Gastrocnemius medialis (tissue), 4 donors: Measurements from ENCODE around the gene PRX.

Source experiments
- CTCF ChIP-seq, 5 experiments: fragments of 450-650 bp in 3 of 5; fragments of 200-600 bp in 2 of 5; sonication (generic) in 2 of 5; IDR thresholded peaks in 4 of 5; conservative IDR thresholded peaks in 1 of 5; 1 replicate in 4 of 5; 2 replicates in 1 of 5; pipeline ENCODE4 v1.5.1; 2016 to 2019; ENCODE audit warnings: antibody characterized with exemption in 5 of 5, mild to moderate bottlenecking in 3 of 5, moderate library complexity in 3 of 5
- POLR2A ChIP-seq, 2 donors: fragments of 450-650 bp; IDR thresholded peaks; one replicate each; pipeline ENCODE4 v1.6.1; 2017; ENCODE audit warnings: antibody characterized with exemption in 2 of 2, mild to moderate bottlenecking in 2 of 2, moderate library complexity in 2 of 2

GRCh38 chr19:40417643-40417981 is 4.4 kb upstream of the PRX start:
- no peak for TF ChIP-seq POLR2A (IDR thresholded peaks at IDR 0.05)
- TF ChIP-seq CTCF (IDR thresholded peaks at IDR 0.05 in 4 of 5, conservative IDR thresholded peaks at IDR 0.05 in 1 of 5), result no peak
